GM12891 (cell line): Measurements from ENCODE around the gene TPRG1L.

Experiments used
- PAX5 ChIP-seq: IDR thresholded peaks from 2 replicates; pipeline ENCODE4 v1.6.1; 2011; ENCODE audit warnings: low read length, moderate library complexity, mild to moderate bottlenecking; ENCODE audit not compliant: insufficient read depth, severe bottlenecking
- POLR2AphosphoS5 ChIP-seq: IDR thresholded peaks from 2 replicates; pipeline ENCODE4 v1.6.1; 2011; ENCODE audit warnings: low read depth, low read length, control low read depth
- TAF1 ChIP-seq: IDR thresholded peaks from 2 replicates; pipeline ENCODE4 v1.6.1; 2011; ENCODE audit warnings: low read depth, low read length, control low read depth

- TF ChIP-seq TAF1 (no peak), POLR2AphosphoS5 (no peak), PAX5 (no peak)
Measured at GRCh38 chr1:3653286-3653618, 28.4 kb downstream of the TPRG1L start.
